ENCODE results near the gene OR2AK2.
A peak's percentile ranks its signal among the peaks of the same experiment; 100 is the strongest.
"Not testable (repeated sequence)": the region's sequence is repeated elsewhere in the genome, so short reads cannot be mapped to it uniquely, and the experiment has no call there.

Gene OR2AK2

GRCh38 chr1:247936415-247936814 lies 28.6 kb upstream of the OR2AK2 start:
- CTCF ChIA-PET: interaction anchor here (0.7 to 1.3 kb wide), 3 partner anchors 19 to 161 kb away, joined by 3 to 5 read pairs (median 3); no protein-coding TSS in a partner anchor
- H3K27ac ChIP-seq: no peak overlapping the region
- no peak for TF ChIP-seq CTCF (conservative IDR thresholded peaks at IDR 0.05; ENCODE audit: low read depth)
- no peak for DNase-seq (ENCODE audit: low spot score)
- POLR2A ChIA-PET (ENCODE audit: low non-redundant PET): no interaction called here

GRCh38 chr1:247936965-247937734 lies 27.9 kb upstream of the OR2AK2 start:
- H3K27ac ChIP-seq; POLR2A ChIA-PET (ENCODE audit: low non-redundant PET): not testable (repeated sequence)
- TF ChIP-seq CTCF (conservative IDR thresholded peaks at IDR 0.05; ENCODE audit: low read depth): peak; percentile 77
- DNase-seq (ENCODE audit: low spot score): peak; percentile 49
- CTCF ChIA-PET: interaction anchor here (0.6 to 1.3 kb wide), 7 partner anchors 13 to 326 kb away, joined by 3 to 5 read pairs (median 3); partner anchors contain the start of genes OR2AJ1 and TRIM58

- DNase-seq (ENCODE audit: low spot score): no peak
- ChIA-PET POLR2A (ENCODE audit: low non-redundant PET) (no interaction called here), CTCF (no interaction called here)
- H3K27ac ChIP-seq: no peak overlapping the region
- no peak for TF ChIP-seq CTCF (conservative IDR thresholded peaks at IDR 0.05; ENCODE audit: low read depth)
These were observed 22.4 kb upstream of the OR2AK2 start for GRCh38 chr1:247942624-247943023.

GRCh38 chr1:247948558-247948957 lies 16.5 kb upstream of the OR2AK2 start, which contains the start of gene OR2L8:
OR2L8 (plus strand) TSS chr1:247948858; CDS start chr1:247948858, 0 bp downstream.
- ChIA-PET POLR2A (ENCODE audit: low non-redundant PET) (no interaction called here), CTCF (no interaction called here)
- H3K27ac ChIP-seq: no peak within 1 kb of the TSS
- TF ChIP-seq CTCF (conservative IDR thresholded peaks at IDR 0.05; ENCODE audit: low read depth): no peak
- no peak for DNase-seq (ENCODE audit: low spot score)

- ChIA-PET POLR2A (ENCODE audit: low non-redundant PET) (no interaction called here), CTCF (no interaction called here)
- no peak for TF ChIP-seq CTCF (conservative IDR thresholded peaks at IDR 0.05; ENCODE audit: low read depth)
These were observed 11.6 kb upstream of the OR2AK2 start for GRCh38 chr1:247953408-247953807.

GRCh38 chr1:247961791-247962190 lies 3.2 kb upstream of the OR2AK2 start:
- POLR2A ChIA-PET (ENCODE audit: low non-redundant PET): no interaction called here
- TF ChIP-seq CTCF (conservative IDR thresholded peaks at IDR 0.05; ENCODE audit: low read depth): no peak
- CTCF ChIA-PET: no interaction called here
- no peak for DNase-seq (ENCODE audit: low spot score)
- H3K27ac ChIP-seq: no peak overlapping the region

More at GRCh38 chr1:247953408-247953807, 11.6 kb upstream of the OR2AK2 start:
- DNase-seq (ENCODE audit: low spot score): no peak
- H3K27ac ChIP-seq: no peak overlapping the region
